ENCODE results near the gene SEMA5A.

Gene SEMA5A

DNA sequence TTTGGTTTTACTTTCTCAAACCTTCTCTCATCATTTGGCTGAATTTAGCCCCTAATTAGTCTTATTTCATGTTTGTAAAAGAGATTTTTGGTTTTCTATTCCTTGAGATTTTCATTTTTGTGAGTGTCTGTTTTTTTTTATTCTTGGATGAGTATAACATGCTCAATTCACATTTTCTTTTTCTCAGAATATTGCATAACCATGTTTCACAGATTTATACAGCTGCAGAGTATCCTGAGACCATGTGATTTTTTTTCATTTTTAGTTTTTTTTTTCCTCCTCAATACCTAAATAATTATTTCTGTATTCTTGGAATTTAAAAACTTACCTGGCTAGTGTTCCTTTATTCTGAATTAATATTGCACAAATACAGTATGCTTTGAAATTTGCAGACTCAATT lies 361.9 kb downstream of the SEMA5A start:
- ChIA-PET POLR2A (no interaction called here), CTCF (interaction anchor here (1.0 to 2.2 kb wide), 4 partner anchors 9 to 30 kb away, joined by 3 to 11 read pairs (median 5); no protein-coding TSS in a partner anchor)
- no peak for DNase-seq (ENCODE audit: extremely low spot score)
- TF ChIP-seq, protein P1, sequence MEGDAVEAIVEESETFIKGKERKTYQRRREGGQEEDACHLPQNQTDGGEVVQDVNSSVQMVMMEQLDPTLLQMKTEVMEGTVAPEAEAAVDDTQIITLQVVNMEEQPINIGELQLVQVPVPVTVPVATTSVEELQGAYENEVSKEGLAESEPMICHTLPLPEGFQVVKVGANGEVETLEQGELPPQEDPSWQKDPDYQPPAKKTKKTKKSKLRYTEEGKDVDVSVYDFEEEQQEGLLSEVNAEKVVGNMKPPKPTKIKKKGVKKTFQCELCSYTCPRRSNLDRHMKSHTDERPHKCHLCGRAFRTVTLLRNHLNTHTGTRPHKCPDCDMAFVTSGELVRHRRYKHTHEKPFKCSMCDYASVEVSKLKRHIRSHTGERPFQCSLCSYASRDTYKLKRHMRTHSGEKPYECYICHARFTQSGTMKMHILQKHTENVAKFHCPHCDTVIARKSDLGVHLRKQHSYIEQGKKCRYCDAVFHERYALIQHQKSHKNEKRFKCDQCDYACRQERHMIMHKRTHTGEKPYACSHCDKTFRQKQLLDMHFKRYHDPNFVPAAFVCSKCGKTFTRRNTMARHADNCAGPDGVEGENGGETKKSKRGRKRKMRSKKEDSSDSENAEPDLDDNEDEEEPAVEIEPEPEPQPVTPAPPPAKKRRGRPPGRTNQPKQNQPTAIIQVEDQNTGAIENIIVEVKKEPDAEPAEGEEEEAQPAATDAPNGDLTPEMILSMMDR (IDR thresholded peaks at IDR 0.05; ENCODE audit: control extremely low read depth, extremely low read depth, low read depth, missing control alignments): no peak

DNA sequence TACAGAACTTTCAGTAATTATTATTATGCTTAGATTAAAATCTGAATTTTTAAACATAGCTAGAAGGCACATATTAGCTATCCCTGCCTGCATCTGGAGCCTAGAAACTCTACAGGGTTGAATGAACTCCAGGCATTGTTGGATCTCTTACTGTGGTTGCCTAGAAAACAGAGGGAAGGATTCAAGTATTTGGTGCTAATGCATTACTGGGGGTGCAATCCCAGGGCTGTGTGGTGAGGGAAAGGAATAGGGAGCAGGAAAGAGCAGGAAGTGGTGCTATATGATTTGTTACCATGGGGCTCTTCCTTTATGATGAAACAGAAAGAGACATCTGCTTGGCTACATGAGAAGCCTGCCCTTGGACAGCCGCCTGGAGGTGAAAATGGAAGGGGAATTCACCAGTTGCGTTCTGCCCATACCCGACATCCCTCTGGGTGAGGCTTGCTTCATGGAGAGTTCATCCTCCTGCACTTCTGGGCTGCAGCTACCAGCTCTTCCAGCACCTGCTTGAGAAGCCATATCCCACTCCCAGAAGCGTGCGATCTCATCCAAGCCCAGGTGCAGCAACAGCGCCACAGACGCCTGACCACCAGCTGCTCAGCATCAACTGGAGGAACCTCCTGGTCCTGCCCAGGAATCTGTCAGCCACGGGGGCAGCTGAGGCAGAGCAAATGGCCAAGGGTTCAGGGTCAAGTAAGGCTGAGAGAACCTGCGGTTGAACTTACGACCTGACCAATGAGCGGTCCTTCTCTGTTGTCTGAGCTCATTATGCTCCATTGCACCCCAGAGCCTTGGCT lies 362.8 kb downstream of the SEMA5A start:
- POLR2A ChIA-PET: no interaction called here
- CTCF ChIA-PET: interaction anchor here (1.3 kb wide), 1 partner anchor 17 kb away, joined by 4 read pairs; no protein-coding TSS in a partner anchor
- TF ChIP-seq, protein P1 (IDR thresholded peaks at IDR 0.05; ENCODE audit: control extremely low read depth, extremely low read depth, low read depth, missing control alignments): no peak
- DNase-seq (ENCODE audit: extremely low spot score): no peak

DNA sequence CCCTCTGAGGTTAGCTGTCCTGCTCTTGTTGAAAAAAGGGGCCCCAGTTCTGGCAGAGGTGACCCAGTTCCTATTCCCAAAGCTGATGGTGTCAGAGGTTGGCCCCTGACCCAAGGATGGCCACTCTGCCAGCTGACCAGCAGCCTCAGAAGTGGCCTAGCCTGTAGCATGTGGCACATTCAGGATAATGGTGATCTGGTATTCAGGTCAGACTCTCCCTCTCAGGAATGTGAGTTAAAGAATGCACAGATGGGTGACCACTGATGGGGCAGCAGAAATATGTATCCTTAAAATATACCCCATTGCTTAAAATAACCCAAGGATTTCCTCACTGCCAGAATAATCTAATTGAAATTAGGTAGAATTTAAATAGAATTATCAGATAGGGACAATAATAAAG lies 369.2 kb downstream of the SEMA5A start:
- POLR2A ChIA-PET: no interaction called here
- CTCF ChIA-PET: no interaction called here
- TF ChIP-seq, protein P1 (IDR thresholded peaks at IDR 0.05; ENCODE audit: control extremely low read depth, extremely low read depth, low read depth, missing control alignments): no peak
- DNase-seq (ENCODE audit: extremely low spot score): no peak

DNA sequence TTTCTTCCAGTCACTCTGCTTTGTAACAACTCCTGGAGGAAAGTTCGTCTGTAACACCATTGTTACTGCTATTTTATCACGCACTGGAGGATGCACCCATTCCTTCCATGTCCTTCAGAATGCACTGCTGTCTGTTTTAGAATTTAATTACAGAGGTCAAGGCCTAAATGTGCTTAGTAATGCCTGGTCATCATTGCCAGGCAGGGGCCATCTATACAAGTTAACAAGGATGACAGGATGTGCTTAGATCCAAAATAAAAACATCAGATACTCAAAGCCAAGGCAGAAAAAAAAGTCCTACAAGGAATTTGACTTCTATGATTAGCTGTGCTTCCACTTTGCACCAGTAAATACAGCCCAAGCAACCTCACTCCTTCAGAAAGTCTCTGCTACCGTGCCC lies 371.4 kb downstream of the SEMA5A start:
- ChIA-PET POLR2A (no interaction called here), CTCF (interaction anchor here (1.0 kb wide), 1 partner anchor 10 kb away, joined by 3 read pairs; no protein-coding TSS in a partner anchor)
- DNase-seq (ENCODE audit: extremely low spot score): no peak
- TF ChIP-seq, protein P1 (IDR thresholded peaks at IDR 0.05; ENCODE audit: control extremely low read depth, extremely low read depth, low read depth, missing control alignments): no peak

DNA sequence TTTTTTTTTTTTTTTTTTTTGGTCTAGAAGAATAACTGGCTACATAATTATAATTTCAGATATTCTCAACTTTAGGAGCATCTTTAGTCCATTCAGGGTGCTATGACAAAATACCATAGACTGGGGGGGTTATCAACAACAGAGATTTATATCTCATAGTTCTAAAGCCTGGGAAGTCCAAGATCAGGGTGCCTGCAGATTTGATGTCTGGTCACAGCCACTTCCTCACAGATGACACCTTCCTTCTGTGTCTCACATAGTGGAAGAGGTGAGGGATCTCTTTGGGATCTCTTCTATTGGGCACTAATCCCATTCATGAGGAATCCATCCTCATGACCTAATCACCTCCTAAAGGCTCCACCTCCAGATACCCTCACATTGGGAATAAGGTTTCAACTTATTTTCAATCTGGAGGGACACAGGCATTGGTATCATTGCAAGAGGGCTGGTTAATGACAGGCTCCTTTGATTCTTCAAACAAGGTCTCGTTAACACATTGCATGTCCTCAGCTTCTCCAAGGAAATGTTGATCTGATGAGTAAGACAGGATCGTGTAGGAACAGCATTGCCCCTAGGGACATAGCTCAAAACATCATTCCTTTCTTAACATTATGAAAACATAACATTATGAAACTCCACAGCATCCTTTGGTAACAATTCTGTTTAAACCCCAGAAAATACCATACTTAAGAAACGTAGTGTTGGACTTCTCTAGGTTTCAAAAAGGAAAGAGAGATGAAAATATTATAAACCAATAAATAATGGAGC lies 372.4 kb downstream of the SEMA5A start:
- ChIA-PET POLR2A (no interaction called here), CTCF (no interaction called here)
- no peak for DNase-seq (ENCODE audit: extremely low spot score)
- TF ChIP-seq, protein P1 (IDR thresholded peaks at IDR 0.05; ENCODE audit: control extremely low read depth, extremely low read depth, low read depth, missing control alignments): no peak

DNA sequence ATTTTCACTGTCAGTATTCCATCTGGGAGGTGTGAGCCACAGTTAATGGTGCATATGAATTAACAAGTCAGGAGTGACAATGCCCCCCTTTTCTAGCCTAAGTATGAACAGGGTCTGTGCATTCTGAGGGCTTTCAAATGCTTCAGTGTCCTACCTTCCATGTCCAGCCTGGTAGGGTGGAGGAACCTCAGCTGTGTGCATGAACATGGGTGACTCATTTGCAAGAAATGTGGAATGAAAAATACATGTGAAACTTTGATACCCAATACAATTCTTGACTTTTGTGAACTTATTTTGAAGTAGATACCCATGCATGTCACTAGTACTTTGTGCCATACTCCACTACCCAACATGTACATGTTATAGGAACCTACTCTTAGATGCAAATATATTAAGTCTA lies 375.8 kb downstream of the SEMA5A start:
- TF ChIP-seq, protein P1 (IDR thresholded peaks at IDR 0.05; ENCODE audit: control extremely low read depth, extremely low read depth, low read depth, missing control alignments): no peak
- DNase-seq (ENCODE audit: extremely low spot score): no peak
- ChIA-PET CTCF (no interaction called here), POLR2A (no interaction called here)
